ENCODE data around the gene ME2.
"Not testable (repeated sequence)": the region's sequence is repeated elsewhere in the genome, so short reads cannot be mapped to it uniquely, and the experiment has no call there.

The ME2 gene

GRCh38 chr18:50969448-50969847, 90.5 kb downstream of the ME2 start:
- H3K4me3 ChIP-seq (replicated peaks in 1 of 2; ENCODE audit: low read depth in 2 of 2, low read length in 2 of 2), result no peak overlapping the region
- TF ChIP-seq CTCF (IDR thresholded peaks at IDR 0.05; ENCODE audit: low read depth, low read length), result no peak
- no peak for DNase-seq (ENCODE audit: low read depth in 2 of 2)

GRCh38 chr18:50970006-50970405, 91.1 kb downstream of the ME2 start:
- no peak overlapping the region for H3K4me3 ChIP-seq (replicated peaks in 1 of 2; ENCODE audit: low read depth in 2 of 2, low read length in 2 of 2)
- DNase-seq (ENCODE audit: low read depth in 2 of 2), result no peak
- no peak for TF ChIP-seq CTCF (IDR thresholded peaks at IDR 0.05; ENCODE audit: low read depth, low read length)

GRCh38 chr18:50972404-50972803, 93.5 kb downstream of the ME2 start:
- not testable (repeated sequence) for DNase-seq (ENCODE audit: low read depth in 2 of 2)

GRCh38 chr18:50973367-50974126, 94.6 kb downstream of the ME2 start:
- no peak for TF ChIP-seq CTCF (IDR thresholded peaks at IDR 0.05; ENCODE audit: low read depth, low read length)
- peak; percentile 32 to 88 for DNase-seq (ENCODE audit: low read depth in 2 of 2)
- no peak overlapping the region for H3K4me3 ChIP-seq (replicated peaks in 1 of 2; ENCODE audit: low read depth in 2 of 2, low read length in 2 of 2)

More at GRCh38 chr18:50972404-50972803, 93.5 kb downstream of the ME2 start:
- not testable (repeated sequence) for H3K4me3 ChIP-seq (replicated peaks in 1 of 2; ENCODE audit: low read depth in 2 of 2, low read length in 2 of 2)

- no peak for DNase-seq (ENCODE audit: low read depth in 2 of 2)
- TF ChIP-seq CTCF (IDR thresholded peaks at IDR 0.05; ENCODE audit: low read depth, low read length), result no peak
- H3K4me3 ChIP-seq (replicated peaks in 1 of 2; ENCODE audit: low read depth in 2 of 2, low read length in 2 of 2), result no peak overlapping the region
Observed at GRCh38 chr18:50977037-50977760, 98.3 kb downstream of the ME2 start.

GRCh38 chr18:50981381-50981780, 102.5 kb downstream of the ME2 start:
- DNase-seq (ENCODE audit: low read depth in 2 of 2), result no peak
- H3K4me3 ChIP-seq (replicated peaks in 1 of 2; ENCODE audit: low read depth in 2 of 2, low read length in 2 of 2), result no peak overlapping the region
- TF ChIP-seq CTCF (IDR thresholded peaks at IDR 0.05; ENCODE audit: low read depth, low read length), result no peak

- H3K4me3 ChIP-seq (replicated peaks in 1 of 2; ENCODE audit: low read depth in 2 of 2, low read length in 2 of 2), result no peak overlapping the region
- no peak for TF ChIP-seq CTCF (IDR thresholded peaks at IDR 0.05; ENCODE audit: low read depth, low read length)
- DNase-seq (ENCODE audit: low read depth in 2 of 2), result no peak
Observed at GRCh38 chr18:50982086-50982801, 103.3 kb downstream of the ME2 start.
